PC-9 (cell line): Measurements from ENCODE around the gene PRRT1B.

ENCODE experiments used
- EZH2 ChIP-seq: fragments of 200-600 bp; sonication (generic); IDR thresholded peaks from 2 replicates; pipeline ENCODE4 v1.8.0; 2017; ENCODE audit warnings: antibody characterized with exemption, low read depth
- TF ChIP-seq, protein P1 (sequence below): fragments of 200-600 bp; sonication (generic); conservative IDR thresholded peaks from 2 replicates; pipeline ENCODE4 v1.6.1; 2017; ENCODE audit warnings: mixed run types, antibody characterized with exemption, mild to moderate bottlenecking, moderate library complexity

GRCh38 chr9:131580358-131580757, 35.0 kb downstream of the PRRT1B start:
- TF ChIP-seq, protein P1, sequence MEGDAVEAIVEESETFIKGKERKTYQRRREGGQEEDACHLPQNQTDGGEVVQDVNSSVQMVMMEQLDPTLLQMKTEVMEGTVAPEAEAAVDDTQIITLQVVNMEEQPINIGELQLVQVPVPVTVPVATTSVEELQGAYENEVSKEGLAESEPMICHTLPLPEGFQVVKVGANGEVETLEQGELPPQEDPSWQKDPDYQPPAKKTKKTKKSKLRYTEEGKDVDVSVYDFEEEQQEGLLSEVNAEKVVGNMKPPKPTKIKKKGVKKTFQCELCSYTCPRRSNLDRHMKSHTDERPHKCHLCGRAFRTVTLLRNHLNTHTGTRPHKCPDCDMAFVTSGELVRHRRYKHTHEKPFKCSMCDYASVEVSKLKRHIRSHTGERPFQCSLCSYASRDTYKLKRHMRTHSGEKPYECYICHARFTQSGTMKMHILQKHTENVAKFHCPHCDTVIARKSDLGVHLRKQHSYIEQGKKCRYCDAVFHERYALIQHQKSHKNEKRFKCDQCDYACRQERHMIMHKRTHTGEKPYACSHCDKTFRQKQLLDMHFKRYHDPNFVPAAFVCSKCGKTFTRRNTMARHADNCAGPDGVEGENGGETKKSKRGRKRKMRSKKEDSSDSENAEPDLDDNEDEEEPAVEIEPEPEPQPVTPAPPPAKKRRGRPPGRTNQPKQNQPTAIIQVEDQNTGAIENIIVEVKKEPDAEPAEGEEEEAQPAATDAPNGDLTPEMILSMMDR, result no peak
- no peak for TF ChIP-seq EZH2
